ENCODE results near the gene BLCAP. TPM values are rescaled to one million over a fixed set of nuclear protein-coding genes. Genes with fewer than 3 reads are reported as not detected.

BLCAP gene
- total RNA-seq, 1 donor from 2014 or later: 42.7 TPM

- peaks cover 36% of the 10 kb centered on the region for H3K4me1 Mint-ChIP-seq (ENCODE audit: low read depth)
- no peak for TF ChIP-seq CTCF (IDR thresholded peaks at IDR 0.05; ENCODE audit: unreplicated experiment)
- no peaks in the 10 kb centered on the region for H3K27me3 Mint-ChIP-seq
- peak; percentile 40 for DNase-seq (ENCODE audit: low spot score, unreplicated experiment)
- no peaks in the 10 kb centered on the region for H3K9me3 Mint-ChIP-seq (ENCODE audit: low read depth)
- H3K27ac Mint-ChIP-seq: peak within 1 kb of the TSS; percentile 93
- H3K4me3 Mint-ChIP-seq (ENCODE audit: low read depth): peak within 1 kb of the TSS; percentile 81
- H3K36me3 Mint-ChIP-seq (ENCODE audit: insufficient read depth): peaks cover 20% of the 10 kb centered on the region
These were observed 6.5 kb downstream of the BLCAP start, which contains the start of gene NNAT for GRCh38 chr20:37521061-37521771. TSS of gene NNAT (plus strand) at chr20:37521250. CDS start at chr20:37521332, 82 bp downstream.

- Mint-ChIP-seq H3K9me3 (ENCODE audit: low read depth) (no peaks in the 10 kb centered on the region), H3K27me3 (no peaks in the 10 kb centered on the region), H3K27ac (peak overlapping the region; percentile 93), H3K4me1 (ENCODE audit: low read depth) (peaks cover 37% of the 10 kb centered on the region), H3K36me3 (ENCODE audit: insufficient read depth) (peaks cover 20% of the 10 kb centered on the region), H3K4me3 (ENCODE audit: low read depth) (peak overlapping the region; percentile 81)
- no peak for TF ChIP-seq CTCF (IDR thresholded peaks at IDR 0.05; ENCODE audit: unreplicated experiment)
- DNase-seq (ENCODE audit: low spot score, unreplicated experiment): no peak
These were observed 7.2 kb downstream of the BLCAP start for GRCh38 chr20:37520419-37520955.

- Mint-ChIP-seq H3K4me3 (ENCODE audit: low read depth) (peak overlapping the region; percentile 81), H3K27me3 (no peaks in the 10 kb centered on the region), H3K9me3 (ENCODE audit: low read depth) (no peaks in the 10 kb centered on the region), H3K36me3 (ENCODE audit: insufficient read depth) (peaks cover 20% of the 10 kb centered on the region), H3K4me1 (ENCODE audit: low read depth) (peaks cover 30% of the 10 kb centered on the region), H3K27ac (no peak overlapping the region)
- DNase-seq (ENCODE audit: low spot score, unreplicated experiment): no peak
- peak; percentile 31 for TF ChIP-seq CTCF (IDR thresholded peaks at IDR 0.05; ENCODE audit: unreplicated experiment)
These were observed 7.9 kb downstream of the BLCAP start for GRCh38 chr20:37519508-37520418.

- Mint-ChIP-seq H3K27me3 (no peaks in the 10 kb centered on the region), H3K36me3 (ENCODE audit: insufficient read depth) (peaks cover 22% of the 10 kb centered on the region), H3K4me3 (ENCODE audit: low read depth) (no peak overlapping the region), H3K9me3 (ENCODE audit: low read depth) (no peaks in the 10 kb centered on the region), H3K4me1 (ENCODE audit: low read depth) (peaks cover 22% of the 10 kb centered on the region), H3K27ac (no peak overlapping the region)
- no peak for TF ChIP-seq CTCF (IDR thresholded peaks at IDR 0.05; ENCODE audit: unreplicated experiment)
- DNase-seq (ENCODE audit: low spot score, unreplicated experiment): no peak
These were observed 8.8 kb downstream of the BLCAP start for GRCh38 chr20:37518606-37519507.
